Chondrocyte (in vitro differentiated cells): ENCODE measurements around the gene CCDC93. TPM values are rescaled to one million over a fixed set of nuclear protein-coding genes. Genes with fewer than 3 reads are reported as not detected.

Experiments used
- DNase-seq: peaks from one replicate; pipeline ENCODE4 v3.0.0; 2021; ENCODE audit warnings: mixed read lengths, low spot score
- H3K27ac Mint-ChIP-seq: one replicate; pipeline ENCODE4 v1.8.0; 2021; ENCODE audit warnings: mild to moderate bottlenecking, moderate library complexity, mixed read lengths; ENCODE audit not compliant: unreplicated experiment
- H3K27me3 Mint-ChIP-seq: 2 replicates; pipeline ENCODE4 v1.8.0; 2021; ENCODE audit warnings: low read depth, mixed read lengths
- H3K36me3 Mint-ChIP-seq: 2 replicates; pipeline ENCODE4 v1.8.0; 2021; ENCODE audit warnings: low read depth, mixed read lengths
- H3K4me1 Mint-ChIP-seq: 2 replicates; pipeline ENCODE4 v1.8.0; 2021; ENCODE audit warnings: low read depth, mild to moderate bottlenecking, mixed read lengths
- H3K4me3 Mint-ChIP-seq: one replicate; pipeline ENCODE4 v1.8.0; 2021; ENCODE audit warnings: mild to moderate bottlenecking, moderate library complexity, mixed read lengths; ENCODE audit not compliant: unreplicated experiment
- H3K9me3 Mint-ChIP-seq: 2 replicates; pipeline ENCODE4 v1.8.0; 2021; ENCODE audit warnings: low read depth, mixed read lengths
- total RNA-seq: library from RNA; stranded (reverse); gene quantifications from 3 replicates; pipeline ENCODE4 v1.2.1, GENCODE V29; 2021
- TF ChIP-seq, protein P1 (sequence below): fragments of 200-600 bp; sonication (generic); IDR thresholded peaks from 2 replicates; pipeline ENCODE4 v1.5.0; 2021; ENCODE audit warnings: antibody characterized with exemption, mild to moderate bottlenecking, moderate library complexity

CCDC93 gene
- total RNA-seq, 1 donor from 2014 or later: 22.8 TPM

GRCh38 chr2:117968722-117969121 lies 45.1 kb downstream of the CCDC93 start:
- Mint-ChIP-seq H3K4me1 (peaks cover 16% of the 10 kb centered on the region), H3K36me3 (peaks cover 29% of the 10 kb centered on the region), H3K27me3 (no peaks in the 10 kb centered on the region), H3K27ac (no peak overlapping the region), H3K4me3 (no peak overlapping the region), H3K9me3 (no peaks in the 10 kb centered on the region)
- no peak for DNase-seq
- TF ChIP-seq, protein P1, sequence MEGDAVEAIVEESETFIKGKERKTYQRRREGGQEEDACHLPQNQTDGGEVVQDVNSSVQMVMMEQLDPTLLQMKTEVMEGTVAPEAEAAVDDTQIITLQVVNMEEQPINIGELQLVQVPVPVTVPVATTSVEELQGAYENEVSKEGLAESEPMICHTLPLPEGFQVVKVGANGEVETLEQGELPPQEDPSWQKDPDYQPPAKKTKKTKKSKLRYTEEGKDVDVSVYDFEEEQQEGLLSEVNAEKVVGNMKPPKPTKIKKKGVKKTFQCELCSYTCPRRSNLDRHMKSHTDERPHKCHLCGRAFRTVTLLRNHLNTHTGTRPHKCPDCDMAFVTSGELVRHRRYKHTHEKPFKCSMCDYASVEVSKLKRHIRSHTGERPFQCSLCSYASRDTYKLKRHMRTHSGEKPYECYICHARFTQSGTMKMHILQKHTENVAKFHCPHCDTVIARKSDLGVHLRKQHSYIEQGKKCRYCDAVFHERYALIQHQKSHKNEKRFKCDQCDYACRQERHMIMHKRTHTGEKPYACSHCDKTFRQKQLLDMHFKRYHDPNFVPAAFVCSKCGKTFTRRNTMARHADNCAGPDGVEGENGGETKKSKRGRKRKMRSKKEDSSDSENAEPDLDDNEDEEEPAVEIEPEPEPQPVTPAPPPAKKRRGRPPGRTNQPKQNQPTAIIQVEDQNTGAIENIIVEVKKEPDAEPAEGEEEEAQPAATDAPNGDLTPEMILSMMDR: no peak

- DNase-seq: no peak
- no peak overlapping the region for H3K4me3 Mint-ChIP-seq
- no peak overlapping the region for H3K27ac Mint-ChIP-seq
- no peaks in the 10 kb centered on the region for H3K27me3 Mint-ChIP-seq
- H3K36me3 Mint-ChIP-seq: peaks cover 28% of the 10 kb centered on the region
- TF ChIP-seq, protein P1: no peak
- peaks cover 12% of the 10 kb centered on the region for H3K4me1 Mint-ChIP-seq
- H3K9me3 Mint-ChIP-seq: no peaks in the 10 kb centered on the region
Observed at GRCh38 chr2:117967977-117968718, 45.7 kb downstream of the CCDC93 start.

- no peak overlapping the region for H3K27ac Mint-ChIP-seq
- H3K9me3 Mint-ChIP-seq: no peaks in the 10 kb centered on the region
- DNase-seq: no peak
- TF ChIP-seq, protein P1: no peak
- peaks cover 14% of the 10 kb centered on the region for H3K36me3 Mint-ChIP-seq
- no peak overlapping the region for H3K4me3 Mint-ChIP-seq
- peaks cover 28% of the 10 kb centered on the region for H3K4me1 Mint-ChIP-seq
- H3K27me3 Mint-ChIP-seq: no peaks in the 10 kb centered on the region
Observed at GRCh38 chr2:117963446-117963845, 50.4 kb downstream of the CCDC93 start.

DNA sequence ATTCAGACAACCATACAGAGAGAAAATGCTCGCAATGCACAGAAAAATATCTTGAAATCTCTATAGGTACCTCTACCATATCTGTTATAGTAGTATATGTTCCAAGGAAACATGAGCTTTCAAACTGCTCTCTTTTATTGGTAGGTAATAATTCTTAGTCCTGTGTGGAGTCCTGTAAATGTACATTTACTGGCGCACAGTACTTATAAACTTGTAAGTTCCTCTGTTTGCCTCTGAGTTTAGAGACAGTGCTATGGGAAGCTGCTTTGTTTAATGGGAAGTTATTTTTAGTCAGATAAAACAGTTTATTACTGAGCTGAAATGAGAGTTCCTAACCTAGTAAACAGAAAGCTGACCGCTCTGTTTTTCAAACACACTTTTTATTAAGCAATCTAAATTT lies 52.7 kb downstream of the CCDC93 start:
- Mint-ChIP-seq H3K27me3 (no peaks in the 10 kb centered on the region), H3K4me1 (peaks cover 37% of the 10 kb centered on the region), H3K27ac (no peak overlapping the region), H3K9me3 (no peaks in the 10 kb centered on the region), H3K36me3 (peaks cover 31% of the 10 kb centered on the region), H3K4me3 (no peak overlapping the region)
- DNase-seq: no peak
- TF ChIP-seq, protein P1: no peak

DNA sequence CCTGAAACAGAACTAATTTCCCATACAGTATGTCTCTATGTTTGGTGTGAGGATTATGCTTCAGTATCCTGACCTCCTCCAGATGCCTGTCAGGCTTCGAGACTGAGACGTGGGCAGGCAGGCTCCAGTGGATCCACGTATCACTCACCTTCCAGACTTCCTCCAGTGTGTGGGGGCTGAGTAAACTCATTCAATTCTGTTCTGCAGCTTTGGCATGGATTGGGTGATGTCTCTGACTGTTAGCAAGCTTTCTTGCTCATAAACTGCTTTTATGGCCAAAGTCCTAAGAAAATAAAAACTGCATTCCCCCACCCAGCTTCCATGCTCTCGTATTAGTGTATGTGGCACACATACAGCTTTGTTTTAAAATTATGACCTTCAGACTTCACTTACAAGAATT lies 53.6 kb downstream of the CCDC93 start:
- H3K4me3 Mint-ChIP-seq: no peak overlapping the region
- TF ChIP-seq, protein P1: no peak
- no peaks in the 10 kb centered on the region for H3K27me3 Mint-ChIP-seq
- no peak for DNase-seq
- peak overlapping the region; percentile 23 for H3K27ac Mint-ChIP-seq
- H3K4me1 Mint-ChIP-seq: peaks cover 37% of the 10 kb centered on the region
- H3K9me3 Mint-ChIP-seq: no peaks in the 10 kb centered on the region
- peaks cover 29% of the 10 kb centered on the region for H3K36me3 Mint-ChIP-seq
